Testis (tissue), 3 donors: ENCODE data around the gene TRIB2. TPM values are rescaled to one million over a fixed set of nuclear protein-coding genes. Genes with fewer than 3 reads are reported as not detected.

Experiments
- DNase-seq: peaks from one replicate; pipeline ENCODE4 v3.0.0-alpha.2; 2019
- H3K27ac ChIP-seq, 2 donors: fragments of 200-600 bp; sonication (generic); one replicate each; pipeline ENCODE4 v1.5.1; 2019
- H3K27me3 ChIP-seq: fragments of 200-600 bp; sonication (generic); one replicate; pipeline ENCODE4 v1.5.1; 2019
- H3K36me3 ChIP-seq: fragments of 200-600 bp; sonication (generic); one replicate; pipeline ENCODE4 v1.5.1; 2017; ENCODE audit warnings: low read depth; ENCODE audit errors: missing control alignments
- H3K4me1 ChIP-seq: fragments of 200-600 bp; sonication (generic); one replicate; pipeline ENCODE4 v1.5.1; 2019
- H3K4me3 ChIP-seq, 2 donors: fragments of 200-600 bp; sonication (generic); one replicate each; pipeline ENCODE4 v1.5.1; 2017 to 2019
- H3K9me3 ChIP-seq: fragments of 200-600 bp; sonication (generic); one replicate; pipeline ENCODE4 v1.5.1; 2017
- POLR2A ChIP-seq: fragments of 450-650 bp; IDR thresholded peaks from one replicate; pipeline ENCODE4 v1.6.1; 2017; ENCODE audit warnings: antibody characterized with exemption, mild to moderate bottlenecking, moderate library complexity
- WGBS, 2 donors: methylation state at CpG; one replicate each; pipeline ENCODE4 v1.1.5; 2018; 5-methylcytosine and 5-hydroxymethylcytosine counted together
- intact Hi-C: fragments of 100-400 bp; cut with DNase I; formaldehyde crosslinking; loops from one replicate; pipeline ENCODE4 v1.15.1; 2023; ENCODE audit warnings: low total_unique reads
- polyA plus RNA-seq: library from polyadenylated mRNA; stranded (reverse); fragments of 350-450 nt; fragmentation: Illumina TruSeq; extraction: RNeasy Lipid Tissue Mini Kit (QIAGEN cat#74804); gene quantifications from one replicate; pipeline ENCODE4 v1.2.3, GENCODE V29; 2014; ENCODE audit warnings: low read depth, low replicate concordance; ENCODE audit not compliant: insufficient read depth
- total RNA-seq, 2 donors: library from RNA; depleted of rRNA; stranded (reverse); fragments of >200 nt; gene quantifications; one replicate each; pipeline ENCODE4 v1.2.3, GENCODE V29; 2016
- TF ChIP-seq, protein P1 (sequence below), 3 experiments: fragments of 450-650 bp in 2 of 3; fragments of 200-600 bp in 1 of 3; sonication (generic) in 1 of 3; IDR thresholded peaks; one replicate each; pipeline ENCODE4 v1.5.1; 2016 to 2019; ENCODE audit warnings: antibody characterized with exemption in 3 of 3, mild to moderate bottlenecking in 2 of 3, moderate library complexity in 1 of 3

TRIB2 gene
- total and polyA plus RNA-seq, 3 donors from 2014 or later = 54.9 to 190 (median 189) TPM

DNA sequence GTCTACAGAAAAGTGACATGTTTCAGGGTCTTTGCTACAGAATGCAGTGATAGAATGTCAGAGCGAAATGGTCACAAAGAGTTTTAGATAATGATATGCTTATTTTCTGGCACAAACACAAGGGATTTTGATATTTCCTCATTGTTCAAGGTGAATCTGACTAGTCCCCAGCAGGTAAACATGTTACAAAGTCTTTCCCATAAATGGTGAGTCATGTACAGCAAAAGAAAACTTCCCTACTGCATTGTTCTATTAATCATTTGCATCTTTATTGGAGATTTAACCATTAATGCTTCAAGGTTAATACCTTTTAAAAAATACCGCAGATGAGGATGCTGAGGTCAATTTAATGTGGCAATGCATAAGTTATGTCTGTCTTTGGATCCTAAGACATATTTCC, 19.1 kb upstream of the TRIB2 start:
- 89 to 93% methylated on average over 2 of the region's 2 CpGs for WGBS, 2 donors
- TF ChIP-seq, protein P1, sequence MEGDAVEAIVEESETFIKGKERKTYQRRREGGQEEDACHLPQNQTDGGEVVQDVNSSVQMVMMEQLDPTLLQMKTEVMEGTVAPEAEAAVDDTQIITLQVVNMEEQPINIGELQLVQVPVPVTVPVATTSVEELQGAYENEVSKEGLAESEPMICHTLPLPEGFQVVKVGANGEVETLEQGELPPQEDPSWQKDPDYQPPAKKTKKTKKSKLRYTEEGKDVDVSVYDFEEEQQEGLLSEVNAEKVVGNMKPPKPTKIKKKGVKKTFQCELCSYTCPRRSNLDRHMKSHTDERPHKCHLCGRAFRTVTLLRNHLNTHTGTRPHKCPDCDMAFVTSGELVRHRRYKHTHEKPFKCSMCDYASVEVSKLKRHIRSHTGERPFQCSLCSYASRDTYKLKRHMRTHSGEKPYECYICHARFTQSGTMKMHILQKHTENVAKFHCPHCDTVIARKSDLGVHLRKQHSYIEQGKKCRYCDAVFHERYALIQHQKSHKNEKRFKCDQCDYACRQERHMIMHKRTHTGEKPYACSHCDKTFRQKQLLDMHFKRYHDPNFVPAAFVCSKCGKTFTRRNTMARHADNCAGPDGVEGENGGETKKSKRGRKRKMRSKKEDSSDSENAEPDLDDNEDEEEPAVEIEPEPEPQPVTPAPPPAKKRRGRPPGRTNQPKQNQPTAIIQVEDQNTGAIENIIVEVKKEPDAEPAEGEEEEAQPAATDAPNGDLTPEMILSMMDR (IDR thresholded peaks at IDR 0.05) = no peak
- no peak for TF ChIP-seq POLR2A
- Histone ChIP-seq H3K4me1 (no peaks in the 10 kb centered on the region), H3K9me3 (no peaks in the 10 kb centered on the region), H3K4me3 (no peak overlapping the region), H3K27ac (no peak overlapping the region), H3K27me3 (no peaks in the 10 kb centered on the region), H3K36me3 (no peaks in the 10 kb centered on the region)
- intact Hi-C loops = no loop called here
- no peak for DNase-seq

DNA sequence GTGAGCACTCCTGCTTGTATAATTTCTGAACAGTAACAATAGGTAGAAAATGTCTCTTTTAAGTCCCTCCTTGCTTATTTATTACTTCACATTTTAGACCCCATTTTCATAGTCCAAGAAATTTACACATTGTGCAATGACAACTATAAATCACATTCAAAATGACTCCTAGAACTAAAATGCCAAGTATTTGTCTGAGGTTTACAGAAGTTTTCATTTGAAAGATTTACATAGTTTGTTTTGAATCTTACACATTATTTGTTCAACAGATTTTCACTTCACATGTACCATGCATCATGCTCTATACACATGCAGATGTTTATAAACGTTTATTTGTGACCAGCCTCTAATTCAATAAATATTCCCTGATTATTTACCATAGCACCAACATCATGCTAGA, 15.7 kb upstream of the TRIB2 start:
- Histone ChIP-seq H3K27me3 (no peaks in the 10 kb centered on the region), H3K4me1 (no peaks in the 10 kb centered on the region), H3K36me3 (no peaks in the 10 kb centered on the region), H3K27ac (no peak overlapping the region), H3K4me3 (no peak overlapping the region), H3K9me3 (no peaks in the 10 kb centered on the region)
- no peak for DNase-seq
- TF ChIP-seq, protein P1 (IDR thresholded peaks at IDR 0.05) = no peak
- no peak for TF ChIP-seq POLR2A
- 83 to 89% methylated on average over 1 of the region's 1 CpG for WGBS, 2 donors
- intact Hi-C loops = no loop called here

DNA sequence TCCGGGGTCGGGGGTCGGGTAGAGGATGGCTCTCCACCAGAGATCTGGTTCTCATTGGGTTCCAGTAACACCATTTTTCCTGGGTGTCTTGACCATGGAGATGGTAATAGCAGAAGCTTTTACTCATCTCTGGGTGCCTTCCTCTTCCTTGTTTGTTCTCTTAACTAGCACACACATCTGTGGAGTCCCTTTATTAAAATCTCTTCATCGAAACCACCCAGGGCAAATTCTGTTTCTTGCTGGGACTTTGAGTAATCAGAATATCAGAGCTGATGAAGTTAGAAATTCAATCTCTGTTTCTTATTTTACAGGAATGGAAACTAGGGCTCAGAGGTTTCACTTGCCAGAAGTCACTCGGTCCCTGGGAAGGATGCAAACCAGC, 15.0 kb upstream of the TRIB2 start:
- intact Hi-C loops = no loop called here
- WGBS, 2 donors = 91 to 98% methylated on average over 5 of the region's 5 CpGs
- TF ChIP-seq, protein P1 (IDR thresholded peaks at IDR 0.05) = no peak
- no peak for TF ChIP-seq POLR2A
- H3K9me3 ChIP-seq = no peaks in the 10 kb centered on the region
- DNase-seq = no peak
- no peak overlapping the region for H3K4me3 ChIP-seq
- H3K36me3 ChIP-seq = no peaks in the 10 kb centered on the region
- no peaks in the 10 kb centered on the region for H3K4me1 ChIP-seq
- no peaks in the 10 kb centered on the region for H3K27me3 ChIP-seq
- no peak overlapping the region for H3K27ac ChIP-seq

DNA sequence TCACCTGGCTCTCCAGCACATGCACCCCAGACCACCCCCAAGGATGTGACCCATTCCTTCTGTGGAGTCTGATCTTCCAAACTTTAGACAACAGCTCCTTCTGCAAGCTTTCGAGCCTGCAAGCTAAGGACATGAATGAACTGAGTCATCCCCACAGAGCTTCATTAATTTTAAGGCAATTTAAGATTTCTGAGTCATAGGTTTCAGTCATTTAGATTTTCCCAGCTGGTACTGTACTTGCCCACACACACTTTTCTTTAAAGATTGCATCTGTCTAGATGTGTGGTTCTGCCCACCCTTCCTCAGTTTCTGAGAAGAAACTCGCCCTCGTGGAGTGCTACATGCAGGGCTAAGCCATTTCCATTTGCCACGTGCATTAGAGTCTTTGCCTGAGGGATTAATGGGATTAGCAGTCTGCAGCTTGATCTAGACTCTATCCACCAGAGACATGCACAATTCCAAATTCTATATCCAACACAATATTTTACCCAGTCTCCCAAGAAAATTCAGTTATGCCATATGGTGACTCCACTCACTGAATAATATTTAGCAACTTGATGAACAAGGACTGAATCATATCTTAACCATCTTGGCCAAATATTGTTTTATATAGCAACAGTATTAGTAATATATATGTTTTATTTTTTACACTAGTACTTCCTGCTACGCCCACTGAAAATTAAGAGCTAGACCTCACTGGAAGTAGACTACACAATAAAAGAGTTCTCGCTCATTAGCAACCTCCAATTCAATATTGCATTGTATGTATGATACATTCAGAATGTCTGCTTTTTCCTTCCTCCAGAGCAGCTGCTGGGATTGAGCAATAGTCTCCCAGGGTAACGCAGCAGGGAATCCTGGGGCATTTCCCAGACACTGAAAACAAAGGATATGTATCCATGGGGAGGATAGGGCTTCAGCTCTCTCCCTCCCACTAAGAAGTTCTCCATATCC, 14.3 kb upstream of the TRIB2 start:
- no peak for DNase-seq
- WGBS, 2 donors = 87 to 88% methylated on average over 7 of the region's 7 CpGs
- H3K4me3 ChIP-seq = no peak overlapping the region
- TF ChIP-seq, protein P1 (IDR thresholded peaks at IDR 0.05) = no peak
- TF ChIP-seq POLR2A = no peak
- H3K4me1 ChIP-seq = no peaks in the 10 kb centered on the region
- no peaks in the 10 kb centered on the region for H3K9me3 ChIP-seq
- H3K27ac ChIP-seq = no peak overlapping the region
- H3K27me3 ChIP-seq = no peaks in the 10 kb centered on the region
- no peaks in the 10 kb centered on the region for H3K36me3 ChIP-seq
- intact Hi-C loops = no loop called here

DNA sequence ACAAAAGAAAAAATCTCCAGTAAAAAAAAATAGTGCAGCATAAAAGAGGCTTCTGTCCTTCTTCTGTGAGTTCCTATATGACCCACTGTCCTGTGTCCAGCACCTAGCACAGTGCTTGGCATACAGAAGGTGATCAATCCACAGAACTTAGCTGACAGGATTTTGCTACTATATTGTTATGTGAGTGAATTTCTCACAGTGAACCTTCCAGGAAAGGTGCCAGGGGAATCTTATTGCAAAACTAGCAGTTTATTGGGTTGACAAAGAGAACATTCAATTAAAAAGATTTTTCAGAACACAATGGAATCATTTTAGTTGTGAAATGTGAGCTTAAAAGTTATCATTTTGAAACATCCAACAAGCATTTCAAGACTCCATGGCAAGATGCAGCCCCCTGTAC, 12.4 kb upstream of the TRIB2 start:
- H3K9me3 ChIP-seq = no peaks in the 10 kb centered on the region
- DNase-seq = no peak
- intact Hi-C loops = no loop called here
- H3K36me3 ChIP-seq = no peaks in the 10 kb centered on the region
- no peaks in the 10 kb centered on the region for H3K27me3 ChIP-seq
- no peak for TF ChIP-seq POLR2A
- TF ChIP-seq, protein P1 (IDR thresholded peaks at IDR 0.05) = no peak
- H3K27ac ChIP-seq = peak overlapping the region in 1 of 2 donors; percentile 51
- no peaks in the 10 kb centered on the region for H3K4me1 ChIP-seq
- H3K4me3 ChIP-seq = no peak overlapping the region
